OCI-LY1 (cell line): ENCODE measurements around the gene CCDC192.

ENCODE experiments used
- H2AFZ ChIP-seq: fragments of 200-600 bp; sonication (generic), shearing (Covaris generic); 2 replicates; pipeline ENCODE4 v1.6.0; 2014; ENCODE audit warnings: antibody characterized with exemption, mild to moderate bottlenecking, low read length
- H3F3A ChIP-seq: fragments of 200-600 bp; sonication (generic), shearing (Covaris generic); 2 replicates; pipeline ENCODE4 v1.6.0; 2014; ENCODE audit warnings: mild to moderate bottlenecking, antibody characterized with exemption, low read length, moderate library complexity; ENCODE audit not compliant: insufficient read depth
- H3K27ac ChIP-seq: fragments of 200-600 bp; sonication (generic); 2 replicates; pipeline ENCODE4 v1.5.1; 2014; ENCODE audit warnings: low read length, mixed run types, mild to moderate bottlenecking, low read depth; ENCODE audit not compliant: poor library complexity, severe bottlenecking
- H3K27me3 ChIP-seq: fragments of 200-600 bp; sonication (generic); 2 replicates; pipeline ENCODE4 v1.6.0; 2014; ENCODE audit warnings: antibody characterized with exemption, mild to moderate bottlenecking, low read length, moderate library complexity; ENCODE audit not compliant: insufficient read depth
- H3K36me3 ChIP-seq: fragments of 200-600 bp; sonication (generic); 2 replicates; pipeline ENCODE4 v1.6.1; 2014; ENCODE audit warnings: mild to moderate bottlenecking, antibody characterized with exemption, low read length, moderate library complexity, mixed read lengths; ENCODE audit not compliant: insufficient read depth
- H3K4me1 ChIP-seq: fragments of 200-600 bp; sonication (generic); 2 replicates; pipeline ENCODE4 v1.5.1; 2014; ENCODE audit warnings: mild to moderate bottlenecking, low read length, moderate library complexity; ENCODE audit not compliant: insufficient read depth, severe bottlenecking
- H3K4me2 ChIP-seq: fragments of 200-600 bp; sonication (generic), shearing (Covaris generic); 2 replicates; pipeline ENCODE4 v1.6.1; 2014; ENCODE audit warnings: low read length
- H3K4me3 ChIP-seq: fragments of 200-600 bp; sonication (generic); 2 replicates; pipeline ENCODE4 v1.5.1; 2014; ENCODE audit warnings: low read length, low read depth, mild to moderate bottlenecking, mixed read lengths; ENCODE audit not compliant: poor library complexity, severe bottlenecking
- H3K79me2 ChIP-seq: fragments of 200-600 bp; shearing (Covaris generic); 2 replicates; pipeline ENCODE4 v1.6.1; 2016; ENCODE audit warnings: mixed run types, low read length, mixed read lengths; ENCODE audit not compliant: insufficient read depth
- H3K9ac ChIP-seq: fragments of 200-600 bp; sonication (generic), shearing (Covaris generic); 2 replicates; pipeline ENCODE4 v1.6.1; 2014; ENCODE audit warnings: mild to moderate bottlenecking, low read length, mixed read lengths
- H3K9me2 ChIP-seq: fragments of 200-600 bp; sonication (generic), shearing (Covaris generic); 2 replicates; pipeline ENCODE4 v1.6.1; 2014; ENCODE audit warnings: low read depth, mild to moderate bottlenecking, low read length, mixed read lengths
- H3K9me3 ChIP-seq: fragments of 200-600 bp; shearing (Covaris generic); 2 replicates; pipeline ENCODE4 v1.6.1; 2014; ENCODE audit warnings: low read length, mixed read lengths
- H4K20me1 ChIP-seq: fragments of 200-600 bp; sonication (generic), shearing (Covaris generic); 2 replicates; pipeline ENCODE4 v1.6.0; 2016; ENCODE audit warnings: mild to moderate bottlenecking, low read length; ENCODE audit not compliant: insufficient read depth
- EZH2 ChIP-seq: fragments of 200-600 bp; sonication (generic), shearing (Covaris generic); IDR thresholded peaks from 2 replicates; pipeline ENCODE4 v1.8.0; 2017; ENCODE audit warnings: borderline replicate concordance, mixed run types, mild to moderate bottlenecking, antibody characterized with exemption, low read length, moderate library complexity, mixed read lengths
- TF ChIP-seq, protein P1 (sequence below): fragments of 200-600 bp; sonication (generic), shearing (Covaris generic); IDR thresholded peaks from 2 replicates; pipeline ENCODE4 v1.5.1; 2017; ENCODE audit warnings: mild to moderate bottlenecking, antibody characterized with exemption, low read length, moderate library complexity, mixed read lengths

CCDC192 gene

GRCh38 chr5:127909821-127910220, 206.6 kb downstream of the CCDC192 start:
- Histone ChIP-seq H3K36me3 (no peaks in the 10 kb centered on the region), H3K9me2 (no peaks in the 10 kb centered on the region), H3K27me3 (no peaks in the 10 kb centered on the region), H3K4me3 (no peak overlapping the region), H4K20me1 (no peaks in the 10 kb centered on the region), H2AFZ (no peak overlapping the region), H3K9ac (no peak overlapping the region), H3K27ac (no peak overlapping the region), H3K9me3 (no peaks in the 10 kb centered on the region), H3K79me2 (no peaks in the 10 kb centered on the region), H3K4me1 (peaks cover 8% of the 10 kb centered on the region), H3K4me2 (no peak overlapping the region), H3F3A (no peaks in the 10 kb centered on the region)
- TF ChIP-seq, protein P1, sequence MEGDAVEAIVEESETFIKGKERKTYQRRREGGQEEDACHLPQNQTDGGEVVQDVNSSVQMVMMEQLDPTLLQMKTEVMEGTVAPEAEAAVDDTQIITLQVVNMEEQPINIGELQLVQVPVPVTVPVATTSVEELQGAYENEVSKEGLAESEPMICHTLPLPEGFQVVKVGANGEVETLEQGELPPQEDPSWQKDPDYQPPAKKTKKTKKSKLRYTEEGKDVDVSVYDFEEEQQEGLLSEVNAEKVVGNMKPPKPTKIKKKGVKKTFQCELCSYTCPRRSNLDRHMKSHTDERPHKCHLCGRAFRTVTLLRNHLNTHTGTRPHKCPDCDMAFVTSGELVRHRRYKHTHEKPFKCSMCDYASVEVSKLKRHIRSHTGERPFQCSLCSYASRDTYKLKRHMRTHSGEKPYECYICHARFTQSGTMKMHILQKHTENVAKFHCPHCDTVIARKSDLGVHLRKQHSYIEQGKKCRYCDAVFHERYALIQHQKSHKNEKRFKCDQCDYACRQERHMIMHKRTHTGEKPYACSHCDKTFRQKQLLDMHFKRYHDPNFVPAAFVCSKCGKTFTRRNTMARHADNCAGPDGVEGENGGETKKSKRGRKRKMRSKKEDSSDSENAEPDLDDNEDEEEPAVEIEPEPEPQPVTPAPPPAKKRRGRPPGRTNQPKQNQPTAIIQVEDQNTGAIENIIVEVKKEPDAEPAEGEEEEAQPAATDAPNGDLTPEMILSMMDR: no peak
- no peak for TF ChIP-seq EZH2

- Histone ChIP-seq H3K4me3 (no peak overlapping the region), H4K20me1 (no peaks in the 10 kb centered on the region), H3K9me3 (no peaks in the 10 kb centered on the region), H3K4me2 (no peak overlapping the region), H3K9me2 (no peaks in the 10 kb centered on the region), H2AFZ (no peak overlapping the region), H3K27ac (no peak overlapping the region), H3K36me3 (no peaks in the 10 kb centered on the region), H3K9ac (no peak overlapping the region), H3K4me1 (peaks cover 8% of the 10 kb centered on the region), H3K27me3 (no peaks in the 10 kb centered on the region), H3F3A (no peaks in the 10 kb centered on the region), H3K79me2 (no peaks in the 10 kb centered on the region)
- TF ChIP-seq EZH2: no peak
- TF ChIP-seq, protein P1: no peak
These were observed 207.2 kb downstream of the CCDC192 start for GRCh38 chr5:127910307-127910956.

DNA sequence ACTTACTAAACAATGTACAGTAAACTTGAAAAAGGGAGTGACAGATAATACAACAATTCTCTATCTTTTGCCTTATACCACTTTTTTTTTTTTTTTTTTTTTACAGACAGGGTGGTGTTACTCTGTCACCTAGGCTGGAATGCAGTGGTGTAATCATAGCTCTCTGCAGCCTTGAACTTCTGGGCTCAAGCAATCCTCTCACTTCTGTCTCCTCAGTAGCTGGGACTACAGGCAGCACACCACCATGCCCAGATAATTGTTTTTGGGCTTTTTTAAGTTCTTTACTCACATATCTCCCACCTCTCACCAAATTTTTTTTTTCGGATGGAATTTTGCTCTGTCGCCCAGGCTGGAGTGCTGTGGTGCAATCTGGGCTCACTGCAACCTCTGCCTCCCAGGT, 208.4 kb downstream of the CCDC192 start:
- H3K36me3 ChIP-seq: no peaks in the 10 kb centered on the region
- no peak overlapping the region for H3K27ac ChIP-seq
- peaks cover 8% of the 10 kb centered on the region for H3K4me1 ChIP-seq
- TF ChIP-seq EZH2: no peak
- TF ChIP-seq, protein P1: no peak
- H3K4me3 ChIP-seq: no peak overlapping the region
- no peak overlapping the region for H3K4me2 ChIP-seq
- no peaks in the 10 kb centered on the region for H3K9me2 ChIP-seq
- H3K79me2 ChIP-seq: no peaks in the 10 kb centered on the region
- no peaks in the 10 kb centered on the region for H3K9me3 ChIP-seq
- H4K20me1 ChIP-seq: no peaks in the 10 kb centered on the region
- H3K9ac ChIP-seq: no peak overlapping the region
- H3F3A ChIP-seq: no peaks in the 10 kb centered on the region
- no peaks in the 10 kb centered on the region for H3K27me3 ChIP-seq
- H2AFZ ChIP-seq: no peak overlapping the region
